ENCODE data around the gene MINK1. TPM values are rescaled to one million over a fixed set of nuclear protein-coding genes. Genes with fewer than 3 reads are reported as not detected.

The MINK1 gene
- total RNA-seq, 1 experiment from 2014 or later, result 30.1 TPM

Other genes starting within 250 kb of the MINK1 start
- gene SMTNL2, start 248.8 kb upstream of the MINK1 start, total RNA-seq (2014; rRNA removed; shearing (Covaris generic); ENCODE audit: low replicate concordance), result 2.4 and 2.9 TPM in 2 replicates
- not detected in 2 replicates for gene ALOX15, start 191.7 kb upstream of the MINK1 start, total RNA-seq (2014; rRNA removed; shearing (Covaris generic); ENCODE audit: low replicate concordance)
- 16.7 and 21.1 TPM in 2 replicates for gene PELP1, start 129.2 kb upstream of the MINK1 start, total RNA-seq (2014; rRNA removed; shearing (Covaris generic); ENCODE audit: low replicate concordance)
- gene ARRB2, start 122.7 kb upstream of the MINK1 start, total RNA-seq (2014; rRNA removed; shearing (Covaris generic); ENCODE audit: low replicate concordance), result 14.6 and 17.1 TPM in 2 replicates
- gene MED11, start 101.9 kb upstream of the MINK1 start, total RNA-seq (2014; rRNA removed; shearing (Covaris generic); ENCODE audit: low replicate concordance), result 21.8 and 23.9 TPM in 2 replicates
- gene ZMYND15, start 93.5 kb upstream of the MINK1 start, total RNA-seq (2014; rRNA removed; shearing (Covaris generic); ENCODE audit: low replicate concordance), result 0.03 and 0.09 TPM in 2 replicates
- gene CXCL16, start 93.4 kb upstream of the MINK1 start, total RNA-seq (2014; rRNA removed; shearing (Covaris generic); ENCODE audit: low replicate concordance), result 0.41 TPM in 1 of 2 replicates, not detected in the other
- not detected in 2 replicates for gene TM4SF5, start 61.5 kb upstream of the MINK1 start, total RNA-seq (2014; rRNA removed; shearing (Covaris generic); ENCODE audit: low replicate concordance)
- gene VMO1, start 47.0 kb upstream of the MINK1 start, total RNA-seq (2014; rRNA removed; shearing (Covaris generic); ENCODE audit: low replicate concordance), result not detected in 2 replicates
- not detected in 2 replicates for gene GLTPD2, start 44.4 kb upstream of the MINK1 start, total RNA-seq (2014; rRNA removed; shearing (Covaris generic); ENCODE audit: low replicate concordance)
- 205 and 277 TPM in 2 replicates for gene PSMB6, start 37.2 kb upstream of the MINK1 start, total RNA-seq (2014; rRNA removed; shearing (Covaris generic); ENCODE audit: low replicate concordance)
- 6.1 and 31.9 TPM in 2 replicates for gene PLD2, start 26.2 kb upstream of the MINK1 start, total RNA-seq (2014; rRNA removed; shearing (Covaris generic); ENCODE audit: low replicate concordance)
- 4.8 and 8.6 TPM in 2 replicates for gene C17orf107, start 66.2 kb downstream of the MINK1 start, total RNA-seq (2014; rRNA removed; shearing (Covaris generic); ENCODE audit: low replicate concordance)
- gene CHRNE, start 69.8 kb downstream of the MINK1 start, total RNA-seq (2014; rRNA removed; shearing (Covaris generic); ENCODE audit: low replicate concordance), result 0.09 and 0.64 TPM in 2 replicates
- not detected in 2 replicates for gene GP1BA, start 98.9 kb downstream of the MINK1 start, total RNA-seq (2014; rRNA removed; shearing (Covaris generic); ENCODE audit: low replicate concordance)
- 80.0 and 89.3 TPM in 2 replicates for gene SLC25A11, start 106.7 kb downstream of the MINK1 start, total RNA-seq (2014; rRNA removed; shearing (Covaris generic); ENCODE audit: low replicate concordance)
- gene RNF167, start 106.9 kb downstream of the MINK1 start, total RNA-seq (2014; rRNA removed; shearing (Covaris generic); ENCODE audit: low replicate concordance), result 45.6 and 57.1 TPM in 2 replicates
- 258 and 443 TPM in 2 replicates for gene PFN1, start 115.2 kb downstream of the MINK1 start, total RNA-seq (2014; rRNA removed; shearing (Covaris generic); ENCODE audit: low replicate concordance)
- gene ENO3, start 117.8 kb downstream of the MINK1 start, total RNA-seq (2014; rRNA removed; shearing (Covaris generic); ENCODE audit: low replicate concordance), result 4.5 and 21.3 TPM in 2 replicates
- 23.1 and 48.6 TPM in 2 replicates for gene SPAG7, start 134.5 kb downstream of the MINK1 start, total RNA-seq (2014; rRNA removed; shearing (Covaris generic); ENCODE audit: low replicate concordance)
- 1.3 and 2.8 TPM in 2 replicates for gene CAMTA2, start 154.3 kb downstream of the MINK1 start, total RNA-seq (2014; rRNA removed; shearing (Covaris generic); ENCODE audit: low replicate concordance)
- 0.72 and 3.3 TPM in 2 replicates for gene INCA1, start 164.2 kb downstream of the MINK1 start, total RNA-seq (2014; rRNA removed; shearing (Covaris generic); ENCODE audit: low replicate concordance)
- gene KIF1C, start 164.6 kb downstream of the MINK1 start, total RNA-seq (2014; rRNA removed; shearing (Covaris generic); ENCODE audit: low replicate concordance), result 14.1 and 44.0 TPM in 2 replicates
- gene SLC52A1, start 202.1 kb downstream of the MINK1 start, total RNA-seq (2014; rRNA removed; shearing (Covaris generic); ENCODE audit: low replicate concordance), result not detected in 2 replicates
- gene ZFP3, start 245.1 kb downstream of the MINK1 start, total RNA-seq (2014; rRNA removed; shearing (Covaris generic); ENCODE audit: low replicate concordance), result not detected in 2 replicates

Measured in Caki2 (cell line).